DMS79 treated with DMSO at 0.1 percent for 48 hours (cell line): Measurements from ENCODE around the gene SLC22A4.
A peak's percentile ranks its signal among the peaks of the same experiment; 100 is the strongest.

Experiments used
- DNase-seq: peaks from one replicate; lab custom pipeline; 2025; lab: John Stamatoyannopoulos, UW

Gene SLC22A4

GRCh38 chr5:132342291-132343180 lies 48.3 kb downstream of the SLC22A4 start:
- DNase-seq, result no peak

- no peak for DNase-seq
These were observed 50.8 kb downstream of the SLC22A4 start for GRCh38 chr5:132344775-132345514.

- DNase-seq, result no peak
These were observed 59.3 kb downstream of the SLC22A4 start for GRCh38 chr5:132353486-132353995.

- DNase-seq, result no peak
These were observed 60.4 kb downstream of the SLC22A4 start for GRCh38 chr5:132354381-132355139.

- DNase-seq, result no peak
These were observed 61.1 kb downstream of the SLC22A4 start for GRCh38 chr5:132355140-132355765.

- DNase-seq, result no peak
These were observed 64.6 kb downstream of the SLC22A4 start for GRCh38 chr5:132358775-132359174.

- DNase-seq, result no peak
These were observed 67.9 kb downstream of the SLC22A4 start for GRCh38 chr5:132362086-132362485.

- peak; percentile 2 for DNase-seq
These were observed 69.4 kb downstream of the SLC22A4 start for GRCh38 chr5:132363431-132364112.

- no peak for DNase-seq
These were observed 70.1 kb downstream of the SLC22A4 start for GRCh38 chr5:132364319-132364718.

GRCh38 chr5:132365213-132365612 lies 71.0 kb downstream of the SLC22A4 start:
- no peak for DNase-seq

- no peak for DNase-seq
These were observed 74.0 kb downstream of the SLC22A4 start for GRCh38 chr5:132368186-132368585.

GRCh38 chr5:132369007-132369473 lies 74.8 kb downstream of the SLC22A4 start:
- peak; percentile 9 for DNase-seq

- DNase-seq, result peak; percentile 4
These were observed 75.4 kb downstream of the SLC22A4 start, which contains the start of gene SLC22A5 for GRCh38 chr5:132369474-132370180. TSS of gene SLC22A5 (plus strand) at chr5:132369710. CDS start at chr5:132369973, 263 bp downstream.

GRCh38 chr5:132370181-132370970 lies 76.2 kb downstream of the SLC22A4 start:
- DNase-seq, result no peak

GRCh38 chr5:132370971-132371602 lies 76.9 kb downstream of the SLC22A4 start:
- no peak for DNase-seq

- no peak for DNase-seq
These were observed 77.4 kb downstream of the SLC22A4 start for GRCh38 chr5:132371603-132371994.

- DNase-seq, result no peak
These were observed 77.9 kb downstream of the SLC22A4 start for GRCh38 chr5:132372127-132372526.

- DNase-seq, result no peak
These were observed 78.3 kb downstream of the SLC22A4 start for GRCh38 chr5:132372542-132372941.

- no peak for DNase-seq
These were observed 81.8 kb downstream of the SLC22A4 start for GRCh38 chr5:132375957-132376356.
